ENCODE results near the gene KYNU.

Gene KYNU

DNA sequence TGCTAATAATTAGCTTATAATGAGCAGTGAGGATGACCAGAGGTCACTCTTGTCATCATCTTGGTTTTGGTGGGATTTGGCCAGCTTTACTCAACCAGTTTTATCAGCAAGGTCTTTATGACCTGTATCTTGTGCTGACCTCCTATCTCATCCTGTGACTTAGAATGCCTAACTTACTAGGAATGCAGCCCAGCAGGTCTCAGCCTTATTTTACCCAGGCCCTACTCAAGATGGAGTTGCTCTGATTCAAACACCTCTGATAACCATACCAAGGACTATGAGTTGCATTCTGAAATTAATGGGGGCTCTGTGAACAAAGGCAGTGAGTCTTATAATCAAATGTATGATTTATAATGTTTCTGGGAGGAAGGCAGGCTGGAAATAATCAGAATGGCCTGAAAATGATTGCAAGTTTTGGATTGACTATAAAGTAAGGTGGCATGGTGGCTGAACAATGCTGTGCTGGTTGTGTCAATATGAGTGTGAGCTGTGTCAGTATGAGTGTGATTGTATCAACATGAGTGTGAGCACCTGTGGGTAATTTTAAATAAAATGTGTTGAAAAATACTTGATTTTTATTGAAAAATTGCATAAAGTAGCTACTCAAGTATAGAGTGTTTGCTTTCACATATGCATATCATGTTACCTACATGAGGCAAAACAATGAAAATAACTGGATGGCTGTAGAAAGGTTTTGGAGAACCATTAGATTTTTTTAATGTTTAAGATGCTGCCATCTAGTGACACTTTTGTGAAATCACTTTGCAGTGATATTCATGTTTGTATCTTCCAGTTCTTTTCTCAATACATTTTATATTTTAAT lies 103.0 kb downstream of the KYNU start:
- TF ChIP-seq ISL1 (CRISPR knock-in tag; IDR thresholded peaks at IDR 0.05): no peak
- TF ChIP-seq, protein P1, sequence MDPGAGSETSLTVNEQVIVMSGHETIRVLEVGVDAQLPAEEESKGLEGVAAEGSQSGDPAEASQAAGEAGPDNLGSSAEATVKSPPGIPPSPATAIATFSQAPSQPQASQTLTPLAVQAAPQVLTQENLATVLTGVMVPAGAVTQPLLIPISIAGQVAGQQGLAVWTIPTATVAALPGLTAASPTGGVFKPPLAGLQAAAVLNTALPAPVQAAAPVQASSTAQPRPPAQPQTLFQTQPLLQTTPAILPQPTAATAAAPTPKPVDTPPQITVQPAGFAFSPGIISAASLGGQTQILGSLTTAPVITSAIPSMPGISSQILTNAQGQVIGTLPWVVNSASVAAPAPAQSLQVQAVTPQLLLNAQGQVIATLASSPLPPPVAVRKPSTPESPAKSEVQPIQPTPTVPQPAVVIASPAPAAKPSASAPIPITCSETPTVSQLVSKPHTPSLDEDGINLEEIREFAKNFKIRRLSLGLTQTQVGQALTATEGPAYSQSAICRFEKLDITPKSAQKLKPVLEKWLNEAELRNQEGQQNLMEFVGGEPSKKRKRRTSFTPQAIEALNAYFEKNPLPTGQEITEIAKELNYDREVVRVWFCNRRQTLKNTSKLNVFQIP (CRISPR knock-in tag; IDR thresholded peaks at IDR 0.05; ENCODE audit: borderline replicate concordance, low read depth): no peak
- TF ChIP-seq ZNF565 (CRISPR knock-in tag; conservative IDR thresholded peaks at IDR 0.05; ENCODE audit: low read depth): no peak
- TF ChIP-seq OSR1 (CRISPR knock-in tag; IDR thresholded peaks at IDR 0.05): no peak
- no peak for TF ChIP-seq CSDC2 (CRISPR knock-in tag; IDR thresholded peaks at IDR 0.05)
- TF ChIP-seq ZFP3 (CRISPR knock-in tag; IDR thresholded peaks at IDR 0.05): no peak
- no peak for TF ChIP-seq TSHZ2 (CRISPR knock-in tag; IDR thresholded peaks at IDR 0.05)
- no peak for TF ChIP-seq ZFP30 (CRISPR knock-in tag; IDR thresholded peaks at IDR 0.05)
- no peak for TF ChIP-seq TOX (CRISPR knock-in tag; IDR thresholded peaks at IDR 0.05; ENCODE audit: borderline replicate concordance)
- ATAC-seq: peak; percentile 62

DNA sequence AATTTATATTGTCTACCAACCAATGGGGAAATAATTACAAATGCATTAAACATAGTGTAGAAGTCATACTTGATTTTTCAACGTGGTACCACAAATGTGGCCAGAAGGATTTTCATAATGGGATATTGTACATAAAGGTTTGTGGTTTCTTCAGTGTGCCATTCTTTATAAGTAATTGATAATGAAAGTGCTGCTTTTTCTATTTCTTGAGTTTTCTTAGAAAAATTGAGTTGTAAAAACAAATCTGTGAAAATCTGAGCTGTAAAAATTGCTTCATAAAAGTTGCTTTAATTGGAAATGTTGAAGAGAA lies 103.6 kb downstream of the KYNU start:
- no peak for ATAC-seq

More for the DNA sequence above, 103.6 kb downstream of the KYNU start:
- TF ChIP-seq RARB (CRISPR knock-in tag; IDR thresholded peaks at IDR 0.05) (no peak), ARNTL (CRISPR knock-in tag; IDR thresholded peaks at IDR 0.05; ENCODE audit: borderline replicate concordance, low read depth) (no peak), CSDC2 (CRISPR knock-in tag; IDR thresholded peaks at IDR 0.05) (no peak), GLIS3 (CRISPR knock-in tag; IDR thresholded peaks at IDR 0.05) (no peak), ZFP3 (CRISPR knock-in tag; IDR thresholded peaks at IDR 0.05) (no peak), ZC3H10 (CRISPR knock-in tag; IDR thresholded peaks at IDR 0.05) (no peak), OSR1 (CRISPR knock-in tag; IDR thresholded peaks at IDR 0.05) (no peak), ISL1 (CRISPR knock-in tag; IDR thresholded peaks at IDR 0.05) (no peak), ZNF8 (CRISPR knock-in tag; IDR thresholded peaks at IDR 0.05) (no peak), TOX (CRISPR knock-in tag; IDR thresholded peaks at IDR 0.05; ENCODE audit: borderline replicate concordance) (no peak), CSRNP3 (CRISPR knock-in tag; IDR thresholded peaks at IDR 0.05) (no peak)
- TF ChIP-seq, protein P2, sequence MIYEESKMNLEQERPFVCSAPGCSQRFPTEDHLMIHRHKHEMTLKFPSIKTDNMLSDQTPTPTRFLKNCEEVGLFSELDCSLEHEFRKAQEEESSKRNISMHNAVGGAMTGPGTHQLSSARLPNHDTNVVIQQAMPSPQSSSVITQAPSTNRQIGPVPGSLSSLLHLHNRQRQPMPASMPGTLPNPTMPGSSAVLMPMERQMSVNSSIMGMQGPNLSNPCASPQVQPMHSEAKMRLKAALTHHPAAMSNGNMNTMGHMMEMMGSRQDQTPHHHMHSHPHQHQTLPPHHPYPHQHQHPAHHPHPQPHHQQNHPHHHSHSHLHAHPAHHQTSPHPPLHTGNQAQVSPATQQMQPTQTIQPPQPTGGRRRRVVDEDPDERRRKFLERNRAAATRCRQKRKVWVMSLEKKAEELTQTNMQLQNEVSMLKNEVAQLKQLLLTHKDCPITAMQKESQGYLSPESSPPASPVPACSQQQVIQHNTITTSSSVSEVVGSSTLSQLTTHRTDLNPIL (CRISPR knock-in tag; IDR thresholded peaks at IDR 0.05; ENCODE audit: low read depth): no peak
- TF ChIP-seq, protein P3, sequence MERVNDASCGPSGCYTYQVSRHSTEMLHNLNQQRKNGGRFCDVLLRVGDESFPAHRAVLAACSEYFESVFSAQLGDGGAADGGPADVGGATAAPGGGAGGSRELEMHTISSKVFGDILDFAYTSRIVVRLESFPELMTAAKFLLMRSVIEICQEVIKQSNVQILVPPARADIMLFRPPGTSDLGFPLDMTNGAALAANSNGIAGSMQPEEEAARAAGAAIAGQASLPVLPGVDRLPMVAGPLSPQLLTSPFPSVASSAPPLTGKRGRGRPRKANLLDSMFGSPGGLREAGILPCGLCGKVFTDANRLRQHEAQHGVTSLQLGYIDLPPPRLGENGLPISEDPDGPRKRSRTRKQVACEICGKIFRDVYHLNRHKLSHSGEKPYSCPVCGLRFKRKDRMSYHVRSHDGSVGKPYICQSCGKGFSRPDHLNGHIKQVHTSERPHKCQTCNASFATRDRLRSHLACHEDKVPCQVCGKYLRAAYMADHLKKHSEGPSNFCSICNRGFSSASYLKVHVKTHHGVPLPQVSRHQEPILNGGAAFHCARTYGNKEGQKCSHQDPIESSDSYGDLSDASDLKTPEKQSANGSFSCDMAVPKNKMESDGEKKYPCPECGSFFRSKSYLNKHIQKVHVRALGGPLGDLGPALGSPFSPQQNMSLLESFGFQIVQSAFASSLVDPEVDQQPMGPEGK (CRISPR knock-in tag; IDR thresholded peaks at IDR 0.05; ENCODE audit: borderline replicate concordance): no peak
- TF ChIP-seq, protein P1 (CRISPR knock-in tag; IDR thresholded peaks at IDR 0.05; ENCODE audit: borderline replicate concordance, low read depth): no peak
